Uterus (tissue), 4 donors: ENCODE data around the gene UCHL3. TPM values are rescaled to one million over a fixed set of nuclear protein-coding genes. Genes with fewer than 3 reads are reported as not detected.

ENCODE experiments used
- DNase-seq, 2 donors: peaks; one replicate each; pipeline ENCODE4 v3.0.0-alpha.2; 2019 to 2020
- H3K27ac ChIP-seq, 2 donors: fragments of 200-600 bp; sonication (generic); 1 replicate in 1 of 2; 2 replicates in 1 of 2; pipeline ENCODE4 v1.5.1; 2016 to 2018
- H3K27me3 ChIP-seq, 2 donors: fragments of 200-600 bp; sonication (generic); one replicate each; pipeline ENCODE4 v1.5.1; 2018 to 2019; ENCODE audit warnings: control low read depth in 1 of 2
- H3K36me3 ChIP-seq, 2 donors: fragments of 200-600 bp; sonication (generic); one replicate each; pipeline ENCODE4 v1.5.1; 2019; ENCODE audit warnings: control low read depth in 1 of 2
- H3K4me1 ChIP-seq, 2 donors: fragments of 200-600 bp; sonication (generic); one replicate each; pipeline ENCODE4 v1.5.1; 2018 to 2019; ENCODE audit warnings: control low read depth in 1 of 2
- H3K4me3 ChIP-seq, 2 donors: fragments of 200-600 bp; sonication (generic); 1 replicate in 1 of 2; 2 replicates in 1 of 2; pipeline ENCODE4 v1.5.1; 2018 to 2019; ENCODE audit warnings: mild to moderate bottlenecking in 1 of 2
- H3K9me3 ChIP-seq, 2 donors: fragments of 200-600 bp; sonication (generic); one replicate each; pipeline ENCODE4 v1.5.1; 2019; ENCODE audit warnings: control low read depth in 1 of 2
- CTCF ChIP-seq, 4 experiments: fragments of 200-600 bp in 2 of 4; fragments of 450-650 bp in 2 of 4; sonication (generic) in 2 of 4; IDR thresholded peaks; one replicate each; pipeline ENCODE4 v1.5.1; 2016 to 2019; ENCODE audit warnings: antibody characterized with exemption in 4 of 4, mild to moderate bottlenecking in 2 of 4, moderate library complexity in 1 of 4
- POLR2A ChIP-seq, 2 donors: fragments of 450-650 bp; IDR thresholded peaks; one replicate each; pipeline ENCODE4 v1.6.1; 2016; ENCODE audit warnings: antibody characterized with exemption in 2 of 2, mild to moderate bottlenecking in 1 of 2, moderate library complexity in 1 of 2
- intact Hi-C: fragments of 100-400 bp; cut with DNase I; formaldehyde crosslinking; loops from one replicate; pipeline ENCODE4 v1.15.1; 2023; ENCODE audit warnings: low total_unique reads
- total RNA-seq, 4 donors: library from RNA; depleted of rRNA in 3 of 4; stranded (reverse); fragments of >200 nt in 3 of 4; gene quantifications; one replicate each; pipeline versions ENCODE4 v1.1.0 to v1.2.4, GENCODE V29; 2014 to 2023
- donor health status: DM: yes; HTN: yes; CAD: no.

Gene UCHL3
- total RNA-seq, 4 donors from 2014 or later: 12.7 to 19.6 (median 17.7) TPM

DNA sequence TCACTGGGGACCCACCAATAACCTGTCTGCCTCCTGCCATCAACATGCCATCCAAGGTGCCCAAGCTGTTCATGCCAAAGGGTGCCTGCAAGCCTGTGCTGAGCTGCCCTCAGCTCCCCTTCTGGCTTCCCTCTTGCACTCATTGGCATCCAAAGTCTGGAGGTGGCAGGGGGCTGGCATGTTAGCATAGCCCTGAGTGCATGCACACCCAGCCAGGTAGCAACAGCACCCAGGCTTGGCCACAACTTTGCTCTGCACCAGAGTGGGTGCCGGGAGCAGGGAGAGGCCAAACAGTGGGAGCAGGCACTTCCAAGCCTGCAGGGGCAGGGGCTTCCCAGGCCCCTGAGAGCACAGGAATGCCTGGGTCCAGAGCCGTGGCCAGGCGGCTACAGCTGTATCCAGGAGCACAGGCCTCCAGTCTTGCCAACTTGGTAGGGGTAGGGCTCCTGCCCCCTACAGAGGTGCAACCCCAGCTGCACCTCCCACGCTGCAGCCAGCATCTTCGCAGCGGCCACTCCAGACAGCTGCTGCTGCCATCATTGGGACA lies 41.5 kb upstream of the UCHL3 start:
- DNase-seq: no peak
- H3K4me1 ChIP-seq: no peaks in the 10 kb centered on the region
- TF ChIP-seq CTCF (IDR thresholded peaks at IDR 0.05) (no peak), POLR2A (IDR thresholded peaks at IDR 0.05) (no peak)
- H3K27me3 ChIP-seq: no peaks in the 10 kb centered on the region
- intact Hi-C loops: no loop called here
- H3K4me3 ChIP-seq: no peak overlapping the region
- no peaks in the 10 kb centered on the region for H3K9me3 ChIP-seq
- no peaks in the 10 kb centered on the region for H3K36me3 ChIP-seq
- H3K27ac ChIP-seq: no peak overlapping the region

DNA sequence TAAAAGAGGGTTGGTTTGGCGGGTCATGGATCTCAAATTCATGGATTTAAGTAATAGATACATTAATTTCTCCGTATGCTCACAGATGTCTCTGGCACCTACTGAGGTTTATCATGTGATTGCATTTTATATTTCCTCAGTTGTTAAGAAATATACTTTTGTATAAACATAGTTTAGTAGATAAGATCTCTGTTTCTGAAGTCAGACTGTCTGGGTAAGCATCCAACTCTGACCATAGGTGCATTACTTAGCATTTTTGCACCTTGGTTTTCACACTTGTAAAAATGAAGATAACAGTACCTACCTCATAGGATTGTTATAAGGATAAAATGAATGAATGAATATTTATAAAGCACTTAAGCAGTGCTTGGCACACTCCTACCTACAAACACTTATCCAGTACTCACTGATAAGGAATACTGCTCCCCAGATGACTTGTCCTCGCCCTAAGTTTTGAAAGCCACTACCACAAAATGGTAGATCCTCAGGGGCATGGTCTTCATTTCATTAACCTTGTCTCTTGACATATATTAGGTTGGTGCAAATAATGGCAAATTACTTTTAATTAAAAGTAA lies 38.5 kb upstream of the UCHL3 start:
- Histone ChIP-seq H3K4me1 (no peaks in the 10 kb centered on the region), H3K36me3 (no peaks in the 10 kb centered on the region), H3K9me3 (no peaks in the 10 kb centered on the region), H3K27ac (no peak overlapping the region), H3K27me3 (no peaks in the 10 kb centered on the region), H3K4me3 (no peak overlapping the region)
- TF ChIP-seq POLR2A (IDR thresholded peaks at IDR 0.05) (no peak), CTCF (IDR thresholded peaks at IDR 0.05) (no peak)
- intact Hi-C loops: no loop called here
- DNase-seq: no peak

- Histone ChIP-seq H3K4me3 (no peak overlapping the region), H3K27ac (no peak overlapping the region), H3K27me3 (no peaks in the 10 kb centered on the region), H3K9me3 (no peaks in the 10 kb centered on the region), H3K36me3 (no peaks in the 10 kb centered on the region), H3K4me1 (no peaks in the 10 kb centered on the region)
- DNase-seq: no peak
- intact Hi-C loops: no loop called here
- TF ChIP-seq POLR2A (IDR thresholded peaks at IDR 0.05) (no peak), CTCF (IDR thresholded peaks at IDR 0.05) (no peak)
These were observed 37.3 kb upstream of the UCHL3 start for GRCh38 chr13:75512253-75512652.

- no peak for DNase-seq
- TF ChIP-seq POLR2A (IDR thresholded peaks at IDR 0.05) (no peak), CTCF (IDR thresholded peaks at IDR 0.05) (no peak)
- Histone ChIP-seq H3K27ac (no peak overlapping the region), H3K36me3 (no peaks in the 10 kb centered on the region), H3K4me1 (no peaks in the 10 kb centered on the region), H3K27me3 (no peaks in the 10 kb centered on the region), H3K4me3 (no peak overlapping the region), H3K9me3 (no peaks in the 10 kb centered on the region)
- intact Hi-C loops: no loop called here
These were observed 36.3 kb upstream of the UCHL3 start for GRCh38 chr13:75513271-75513670.

GRCh38 chr13:75514080-75514995 lies 35.3 kb upstream of the UCHL3 start:
- Histone ChIP-seq H3K27me3 (no peaks in the 10 kb centered on the region), H3K27ac (no peak overlapping the region), H3K4me3 (no peak overlapping the region), H3K9me3 (no peaks in the 10 kb centered on the region), H3K36me3 (no peaks in the 10 kb centered on the region), H3K4me1 (no peaks in the 10 kb centered on the region)
- intact Hi-C loops: no loop called here
- TF ChIP-seq POLR2A (IDR thresholded peaks at IDR 0.05) (no peak), CTCF (IDR thresholded peaks at IDR 0.05) (no peak)
- DNase-seq: no peak
